OCI-LY1 (cell line): Measurements from ENCODE around the gene NKAIN2.

ENCODE experiments used
- H2AFZ ChIP-seq: fragments of 200-600 bp; sonication (generic), shearing (Covaris generic); 2 replicates; pipeline ENCODE4 v1.6.0; 2014; ENCODE audit warnings: antibody characterized with exemption, mild to moderate bottlenecking, low read length
- H3F3A ChIP-seq: fragments of 200-600 bp; sonication (generic), shearing (Covaris generic); 2 replicates; pipeline ENCODE4 v1.6.0; 2014; ENCODE audit warnings: mild to moderate bottlenecking, antibody characterized with exemption, low read length, moderate library complexity; ENCODE audit not compliant: insufficient read depth
- H3K27ac ChIP-seq: fragments of 200-600 bp; sonication (generic); 2 replicates; pipeline ENCODE4 v1.5.1; 2014; ENCODE audit warnings: low read length, mixed run types, mild to moderate bottlenecking, low read depth; ENCODE audit not compliant: poor library complexity, severe bottlenecking
- H3K27me3 ChIP-seq: fragments of 200-600 bp; sonication (generic); 2 replicates; pipeline ENCODE4 v1.6.0; 2014; ENCODE audit warnings: antibody characterized with exemption, mild to moderate bottlenecking, low read length, moderate library complexity; ENCODE audit not compliant: insufficient read depth
- H3K36me3 ChIP-seq: fragments of 200-600 bp; sonication (generic); 2 replicates; pipeline ENCODE4 v1.6.1; 2014; ENCODE audit warnings: mild to moderate bottlenecking, antibody characterized with exemption, low read length, moderate library complexity, mixed read lengths; ENCODE audit not compliant: insufficient read depth
- H3K4me1 ChIP-seq: fragments of 200-600 bp; sonication (generic); 2 replicates; pipeline ENCODE4 v1.5.1; 2014; ENCODE audit warnings: mild to moderate bottlenecking, low read length, moderate library complexity; ENCODE audit not compliant: insufficient read depth, severe bottlenecking
- H3K4me2 ChIP-seq: fragments of 200-600 bp; sonication (generic), shearing (Covaris generic); 2 replicates; pipeline ENCODE4 v1.6.1; 2014; ENCODE audit warnings: low read length
- H3K4me3 ChIP-seq: fragments of 200-600 bp; sonication (generic); 2 replicates; pipeline ENCODE4 v1.5.1; 2014; ENCODE audit warnings: low read length, low read depth, mild to moderate bottlenecking, mixed read lengths; ENCODE audit not compliant: poor library complexity, severe bottlenecking
- H3K79me2 ChIP-seq: fragments of 200-600 bp; shearing (Covaris generic); 2 replicates; pipeline ENCODE4 v1.6.1; 2016; ENCODE audit warnings: mixed run types, low read length, mixed read lengths; ENCODE audit not compliant: insufficient read depth
- H3K9ac ChIP-seq: fragments of 200-600 bp; sonication (generic), shearing (Covaris generic); 2 replicates; pipeline ENCODE4 v1.6.1; 2014; ENCODE audit warnings: mild to moderate bottlenecking, low read length, mixed read lengths
- H3K9me2 ChIP-seq: fragments of 200-600 bp; sonication (generic), shearing (Covaris generic); 2 replicates; pipeline ENCODE4 v1.6.1; 2014; ENCODE audit warnings: low read depth, mild to moderate bottlenecking, low read length, mixed read lengths
- H3K9me3 ChIP-seq: fragments of 200-600 bp; shearing (Covaris generic); 2 replicates; pipeline ENCODE4 v1.6.1; 2014; ENCODE audit warnings: low read length, mixed read lengths
- H4K20me1 ChIP-seq: fragments of 200-600 bp; sonication (generic), shearing (Covaris generic); 2 replicates; pipeline ENCODE4 v1.6.0; 2016; ENCODE audit warnings: mild to moderate bottlenecking, low read length; ENCODE audit not compliant: insufficient read depth
- EZH2 ChIP-seq: fragments of 200-600 bp; sonication (generic), shearing (Covaris generic); IDR thresholded peaks from 2 replicates; pipeline ENCODE4 v1.8.0; 2017; ENCODE audit warnings: borderline replicate concordance, mixed run types, mild to moderate bottlenecking, antibody characterized with exemption, low read length, moderate library complexity, mixed read lengths
- TF ChIP-seq, protein P1 (sequence below): fragments of 200-600 bp; sonication (generic), shearing (Covaris generic); IDR thresholded peaks from 2 replicates; pipeline ENCODE4 v1.5.1; 2017; ENCODE audit warnings: mild to moderate bottlenecking, antibody characterized with exemption, low read length, moderate library complexity, mixed read lengths

Gene NKAIN2

GRCh38 chr6:124027392-124027791, 223.7 kb downstream of the NKAIN2 start:
- H3K79me2 ChIP-seq: no peaks in the 10 kb centered on the region
- H3K4me2 ChIP-seq: no peak overlapping the region
- no peak overlapping the region for H3K4me3 ChIP-seq
- no peaks in the 10 kb centered on the region for H3K9me2 ChIP-seq
- H3F3A ChIP-seq: no peaks in the 10 kb centered on the region
- TF ChIP-seq EZH2: no peak
- TF ChIP-seq, protein P1, sequence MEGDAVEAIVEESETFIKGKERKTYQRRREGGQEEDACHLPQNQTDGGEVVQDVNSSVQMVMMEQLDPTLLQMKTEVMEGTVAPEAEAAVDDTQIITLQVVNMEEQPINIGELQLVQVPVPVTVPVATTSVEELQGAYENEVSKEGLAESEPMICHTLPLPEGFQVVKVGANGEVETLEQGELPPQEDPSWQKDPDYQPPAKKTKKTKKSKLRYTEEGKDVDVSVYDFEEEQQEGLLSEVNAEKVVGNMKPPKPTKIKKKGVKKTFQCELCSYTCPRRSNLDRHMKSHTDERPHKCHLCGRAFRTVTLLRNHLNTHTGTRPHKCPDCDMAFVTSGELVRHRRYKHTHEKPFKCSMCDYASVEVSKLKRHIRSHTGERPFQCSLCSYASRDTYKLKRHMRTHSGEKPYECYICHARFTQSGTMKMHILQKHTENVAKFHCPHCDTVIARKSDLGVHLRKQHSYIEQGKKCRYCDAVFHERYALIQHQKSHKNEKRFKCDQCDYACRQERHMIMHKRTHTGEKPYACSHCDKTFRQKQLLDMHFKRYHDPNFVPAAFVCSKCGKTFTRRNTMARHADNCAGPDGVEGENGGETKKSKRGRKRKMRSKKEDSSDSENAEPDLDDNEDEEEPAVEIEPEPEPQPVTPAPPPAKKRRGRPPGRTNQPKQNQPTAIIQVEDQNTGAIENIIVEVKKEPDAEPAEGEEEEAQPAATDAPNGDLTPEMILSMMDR: no peak
- H3K9ac ChIP-seq: no peak overlapping the region
- H3K36me3 ChIP-seq: no peaks in the 10 kb centered on the region
- no peak overlapping the region for H3K27ac ChIP-seq
- H3K27me3 ChIP-seq: no peaks in the 10 kb centered on the region
- H2AFZ ChIP-seq: no peak overlapping the region
- H3K4me1 ChIP-seq: no peaks in the 10 kb centered on the region
- H4K20me1 ChIP-seq: no peaks in the 10 kb centered on the region
- H3K9me3 ChIP-seq: no peaks in the 10 kb centered on the region

DNA sequence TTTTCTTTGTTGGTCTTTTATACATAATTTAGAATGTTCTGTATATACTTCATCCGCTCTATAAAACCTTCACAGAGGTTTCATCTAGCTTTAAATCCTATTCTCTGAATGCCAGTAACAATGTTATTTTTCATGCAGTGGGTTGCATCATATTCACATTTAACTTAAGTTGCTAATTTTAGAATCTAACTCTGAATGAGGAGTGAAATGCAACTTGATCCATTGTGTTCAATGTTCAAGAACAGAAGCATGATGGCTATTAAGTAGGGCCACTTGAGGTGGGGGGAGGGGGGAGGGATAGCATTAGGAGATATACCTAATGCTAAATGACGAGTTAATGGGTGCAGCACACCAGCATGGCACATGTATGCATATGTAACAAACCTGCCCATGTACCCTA, 224.5 kb downstream of the NKAIN2 start:
- no peak overlapping the region for H3K4me3 ChIP-seq
- H3K27me3 ChIP-seq: no peaks in the 10 kb centered on the region
- H3F3A ChIP-seq: no peaks in the 10 kb centered on the region
- no peak overlapping the region for H2AFZ ChIP-seq
- no peaks in the 10 kb centered on the region for H3K4me1 ChIP-seq
- TF ChIP-seq EZH2: no peak
- TF ChIP-seq, protein P1: no peak
- no peak overlapping the region for H3K4me2 ChIP-seq
- H3K79me2 ChIP-seq: no peaks in the 10 kb centered on the region
- H3K36me3 ChIP-seq: no peaks in the 10 kb centered on the region
- H3K27ac ChIP-seq: no peak overlapping the region
- no peak overlapping the region for H3K9ac ChIP-seq
- H3K9me2 ChIP-seq: no peaks in the 10 kb centered on the region
- H3K9me3 ChIP-seq: no peaks in the 10 kb centered on the region
- no peaks in the 10 kb centered on the region for H4K20me1 ChIP-seq

DNA sequence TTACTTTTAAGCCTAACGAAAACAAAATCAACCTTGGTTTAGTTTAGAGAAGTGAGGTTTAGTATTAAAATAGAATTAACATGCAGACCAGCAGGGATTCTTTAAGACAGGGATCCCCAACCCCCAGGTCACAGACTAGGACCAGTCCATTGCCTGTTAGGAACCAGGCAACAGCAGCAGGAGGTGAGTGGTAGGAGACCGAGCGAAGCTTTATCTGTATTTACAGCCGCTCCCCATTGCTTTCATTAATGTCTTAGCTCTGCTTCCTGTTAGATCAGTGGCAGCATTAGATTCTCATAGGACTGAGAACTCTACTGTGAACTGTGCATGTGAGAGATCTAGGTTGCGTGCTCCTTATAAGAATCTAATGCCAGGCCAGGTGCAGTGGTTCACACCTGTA, 225.9 kb downstream of the NKAIN2 start:
- Histone ChIP-seq H3K4me2 (no peak overlapping the region), H4K20me1 (no peaks in the 10 kb centered on the region), H3K4me1 (no peaks in the 10 kb centered on the region), H3K4me3 (no peak overlapping the region), H3K9me3 (no peaks in the 10 kb centered on the region), H3K27me3 (no peaks in the 10 kb centered on the region), H3F3A (no peaks in the 10 kb centered on the region), H3K9ac (no peak overlapping the region), H3K79me2 (no peaks in the 10 kb centered on the region), H3K9me2 (no peaks in the 10 kb centered on the region), H2AFZ (no peak overlapping the region), H3K36me3 (no peaks in the 10 kb centered on the region), H3K27ac (no peak overlapping the region)
- TF ChIP-seq, protein P1: no peak
- TF ChIP-seq EZH2: no peak
